Effector CD8-positive, alpha-beta T cell (primary cell): ENCODE data around the gene OVOL3.

Source experiments
- DNase-seq: peaks from one replicate; lab custom pipeline; 2025; lab: John Stamatoyannopoulos, UW

Gene OVOL3

DNA sequence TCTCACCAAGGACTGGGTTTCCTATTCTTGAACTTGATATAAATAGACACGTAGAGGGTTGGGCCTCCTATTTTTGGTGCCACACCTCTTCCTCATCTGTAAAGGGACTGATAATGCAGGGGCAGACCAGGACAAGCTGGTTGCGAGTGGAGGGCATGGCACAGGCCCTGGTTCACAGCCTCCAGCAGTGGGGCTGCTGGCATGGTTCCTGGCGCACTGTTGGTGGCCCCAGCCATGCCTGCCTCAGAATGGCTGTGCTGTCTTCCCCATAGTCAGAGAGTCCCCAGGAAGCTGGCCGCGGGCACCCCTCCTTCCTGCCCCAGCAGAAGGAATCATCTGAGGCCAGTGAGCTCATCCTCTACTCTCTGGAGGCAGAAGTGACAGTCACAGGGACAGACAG, 10.5 kb upstream of the OVOL3 start:
- DNase-seq, result no peak

DNA sequence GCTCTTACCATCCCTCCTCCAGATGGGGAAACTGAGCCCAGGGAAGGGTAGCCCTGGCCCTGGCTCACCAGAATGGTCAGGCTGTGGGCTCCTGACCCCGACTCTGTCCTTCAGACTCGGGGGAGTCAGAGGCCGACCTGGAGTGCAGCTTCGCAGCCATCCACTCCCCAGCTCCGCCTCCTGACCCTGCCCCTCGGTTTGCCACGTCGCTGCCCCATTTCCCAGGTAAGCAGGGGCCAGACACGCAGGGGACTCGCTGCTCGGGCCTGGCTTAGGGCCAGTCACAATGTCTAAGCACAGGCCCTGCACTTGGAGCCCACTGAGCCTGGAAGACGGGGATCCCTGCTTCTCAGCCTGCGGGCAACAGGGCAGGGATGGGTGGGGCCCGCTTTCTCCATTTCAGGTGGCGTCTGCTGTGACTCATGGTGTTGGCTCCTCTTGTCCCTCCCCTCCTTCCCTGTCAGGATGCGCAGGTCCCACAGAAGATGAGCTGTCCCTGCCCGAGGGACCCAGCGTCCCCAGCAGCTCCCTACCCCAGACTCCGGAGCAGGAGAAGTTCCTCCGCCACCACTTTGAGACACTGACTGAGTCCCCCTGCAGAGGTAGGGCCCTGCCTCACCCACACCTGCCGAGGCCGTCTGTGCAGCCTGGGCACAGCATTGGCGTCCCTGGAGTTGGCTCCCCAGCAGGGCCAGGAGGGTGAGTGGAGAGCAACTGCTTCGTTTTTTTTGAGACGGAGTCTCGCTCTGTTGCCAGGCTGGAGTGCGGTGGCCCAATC, 9.2 kb upstream of the OVOL3 start:
- no peak for DNase-seq

DNA sequence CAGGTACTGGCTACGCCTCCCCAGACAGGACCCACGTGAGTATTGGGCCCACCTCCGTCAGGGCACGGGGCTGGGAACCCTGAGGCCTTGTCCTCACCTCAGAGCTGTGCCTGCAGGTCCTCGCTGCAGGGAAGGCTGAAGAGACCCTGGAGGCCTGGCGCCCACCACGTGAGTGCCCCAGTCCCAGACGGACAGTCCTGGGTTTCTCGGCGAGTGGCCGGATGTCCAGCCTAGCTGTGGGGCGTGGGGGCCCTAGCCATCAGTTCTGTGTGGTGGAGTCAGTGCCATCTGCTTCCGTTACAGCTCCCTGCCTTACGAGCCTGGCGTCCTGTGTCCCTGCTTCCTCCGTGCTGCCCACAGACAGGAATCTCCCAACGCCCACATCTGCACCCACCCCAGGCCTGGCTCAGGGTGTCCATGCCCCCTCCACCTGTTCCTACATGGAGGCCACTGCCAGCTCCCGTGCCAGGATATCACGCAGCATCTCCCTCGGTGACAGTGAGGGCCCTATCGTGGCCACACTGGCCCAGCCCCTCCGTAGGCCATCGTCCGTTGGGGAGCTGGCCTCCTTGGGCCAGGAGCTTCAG, 7.8 kb upstream of the OVOL3 start:
- DNase-seq, result no peak

DNA sequence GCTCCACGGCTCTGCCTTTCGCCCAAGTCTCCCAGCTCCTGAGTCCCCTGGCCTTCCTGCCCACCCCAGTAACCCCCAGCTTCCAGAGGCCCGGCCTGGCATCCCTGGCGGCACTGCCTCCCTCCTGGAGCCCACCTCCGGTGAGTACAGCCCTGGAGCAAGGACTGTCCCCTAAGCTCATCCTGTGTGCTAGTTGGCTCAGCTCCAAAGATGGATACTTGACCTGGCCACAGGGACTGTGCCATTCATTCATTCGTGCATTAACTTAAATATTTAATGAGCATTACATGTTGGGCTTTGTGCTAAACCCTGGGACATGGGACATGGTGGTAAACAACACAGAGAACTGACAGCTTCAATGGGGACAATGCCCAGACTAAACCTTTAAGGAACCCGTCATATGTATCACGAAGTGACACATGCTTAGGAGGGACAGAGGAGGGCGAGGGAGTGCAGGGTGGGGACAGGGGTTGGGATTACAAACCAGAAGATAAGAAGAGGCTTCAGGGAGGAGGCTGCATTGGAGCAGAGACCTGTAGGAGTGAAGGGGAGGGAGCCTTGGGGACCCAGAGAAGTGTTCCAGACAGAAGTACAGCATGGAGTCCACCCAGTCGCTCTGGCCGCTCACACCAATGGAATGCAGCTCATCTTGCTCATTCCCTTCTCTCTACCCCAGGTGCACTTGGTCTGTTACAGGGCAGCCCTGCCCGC, 6.9 kb upstream of the OVOL3 start:
- no peak for DNase-seq

GRCh38 chr19:36106441-36106840, 4.5 kb upstream of the OVOL3 start:
- DNase-seq, result no peak

DNA sequence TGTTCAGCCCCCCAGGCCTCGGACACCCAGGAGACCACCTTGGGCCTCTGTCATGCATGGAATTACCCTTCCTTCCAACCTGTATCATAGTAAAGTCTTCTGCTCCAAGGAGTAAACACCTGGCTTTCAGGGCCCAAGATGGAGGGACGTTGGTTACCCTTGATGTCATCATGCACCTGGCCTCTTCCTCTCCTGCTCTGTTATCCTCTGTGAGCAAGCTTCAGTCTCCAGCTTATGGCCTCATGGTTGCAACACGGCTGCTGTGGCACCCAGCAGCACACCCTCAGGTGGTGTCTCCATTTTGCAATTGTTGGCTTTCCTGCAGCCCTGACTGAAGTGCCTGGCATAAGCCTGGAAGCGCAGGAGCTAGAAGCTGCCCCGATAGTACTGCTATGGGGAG, 4.0 kb upstream of the OVOL3 start:
- no peak for DNase-seq

DNA sequence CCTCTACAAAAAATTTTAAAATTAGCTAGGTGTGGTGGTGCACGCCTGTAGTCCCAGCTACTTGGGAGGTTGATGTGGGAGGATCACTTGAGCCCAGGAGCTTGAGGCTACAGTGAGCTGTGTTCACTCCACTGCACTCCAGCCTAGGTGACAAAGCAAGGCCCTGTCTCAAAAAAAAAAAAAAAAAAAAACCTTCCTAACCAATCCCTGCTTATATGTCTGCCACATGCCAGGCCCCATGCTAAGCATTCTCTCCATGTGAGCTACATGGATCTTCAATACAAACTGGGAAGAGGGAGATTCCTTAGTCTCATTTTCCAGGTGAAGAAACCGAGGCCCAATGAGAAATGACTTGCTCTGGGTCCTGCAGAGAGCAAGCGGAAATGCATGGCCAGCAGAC, 2.3 kb upstream of the OVOL3 start:
- DNase-seq, result no peak

GRCh38 chr19:36111200-36111539, 227 bp downstream of the OVOL3 start:
- DNase-seq, result no peak

DNA sequence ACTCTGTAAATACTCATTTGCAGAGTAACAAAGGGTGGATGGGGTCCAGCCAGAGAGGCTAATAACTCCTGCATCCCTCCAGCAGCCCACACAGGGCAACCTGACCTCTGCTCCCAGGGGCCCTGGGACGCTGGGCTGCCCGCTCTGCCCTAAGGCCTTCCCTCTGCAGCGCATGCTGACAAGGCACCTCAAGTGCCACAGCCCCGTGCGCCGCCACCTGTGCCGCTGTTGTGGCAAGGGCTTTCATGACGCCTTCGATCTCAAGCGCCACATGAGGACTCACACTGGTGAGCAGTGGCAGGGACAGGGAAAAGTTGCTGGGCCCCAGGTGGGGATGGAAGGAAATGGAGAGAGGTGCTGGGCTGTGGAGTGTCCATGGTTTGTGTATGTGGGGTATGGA, 1.7 kb downstream of the OVOL3 start:
- no peak for DNase-seq

- DNase-seq, result no peak
Measured at GRCh38 chr19:36113425-36113824, 2.5 kb downstream of the OVOL3 start.

- no peak for DNase-seq
Measured at GRCh38 chr19:36113894-36114720, 3.2 kb downstream of the OVOL3 start.

DNA sequence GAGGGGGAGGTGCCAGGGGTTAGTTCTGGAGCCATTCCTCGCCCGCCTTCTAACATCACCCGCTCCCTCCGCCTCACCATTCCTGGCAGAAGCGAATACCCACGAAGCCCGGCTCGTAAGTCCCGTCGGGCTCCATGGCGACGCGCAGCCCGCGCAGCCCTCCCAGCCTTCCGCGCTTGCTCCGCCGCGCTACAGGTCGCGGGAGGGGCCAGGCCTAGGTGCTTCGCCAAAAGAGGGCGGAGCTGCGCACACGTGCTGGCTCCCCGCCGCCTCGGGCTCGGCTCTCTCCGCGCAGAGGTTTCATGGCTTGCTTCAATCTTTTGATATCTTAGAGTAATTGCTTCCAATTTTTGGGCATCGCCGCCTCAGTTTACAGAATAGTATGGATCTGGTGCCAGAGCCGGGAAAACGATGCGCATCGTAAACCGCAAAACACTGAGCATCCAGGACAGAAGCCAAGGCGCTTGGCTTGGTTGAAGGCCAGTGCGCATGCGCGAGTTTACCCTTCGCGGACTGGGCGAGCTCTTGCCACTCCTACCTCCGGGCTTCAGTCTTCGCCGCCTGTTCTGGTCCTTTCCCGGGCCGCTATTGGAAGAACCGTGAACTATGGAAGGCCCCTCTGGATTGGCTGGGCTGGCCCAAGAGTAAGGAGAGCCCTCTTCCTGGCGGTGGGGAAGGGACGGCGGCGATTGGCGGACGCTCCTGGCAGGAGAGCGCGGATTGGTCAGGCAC, 3.9 kb downstream of the OVOL3 start, which contains the start of gene POLR2I:
Gene POLR2I (minus strand): TSS at position 155 of the 732 bp plus-strand sequence. CDS start 19 bp downstream, at position 136.
- DNase-seq, result peak; percentile 98

DNA sequence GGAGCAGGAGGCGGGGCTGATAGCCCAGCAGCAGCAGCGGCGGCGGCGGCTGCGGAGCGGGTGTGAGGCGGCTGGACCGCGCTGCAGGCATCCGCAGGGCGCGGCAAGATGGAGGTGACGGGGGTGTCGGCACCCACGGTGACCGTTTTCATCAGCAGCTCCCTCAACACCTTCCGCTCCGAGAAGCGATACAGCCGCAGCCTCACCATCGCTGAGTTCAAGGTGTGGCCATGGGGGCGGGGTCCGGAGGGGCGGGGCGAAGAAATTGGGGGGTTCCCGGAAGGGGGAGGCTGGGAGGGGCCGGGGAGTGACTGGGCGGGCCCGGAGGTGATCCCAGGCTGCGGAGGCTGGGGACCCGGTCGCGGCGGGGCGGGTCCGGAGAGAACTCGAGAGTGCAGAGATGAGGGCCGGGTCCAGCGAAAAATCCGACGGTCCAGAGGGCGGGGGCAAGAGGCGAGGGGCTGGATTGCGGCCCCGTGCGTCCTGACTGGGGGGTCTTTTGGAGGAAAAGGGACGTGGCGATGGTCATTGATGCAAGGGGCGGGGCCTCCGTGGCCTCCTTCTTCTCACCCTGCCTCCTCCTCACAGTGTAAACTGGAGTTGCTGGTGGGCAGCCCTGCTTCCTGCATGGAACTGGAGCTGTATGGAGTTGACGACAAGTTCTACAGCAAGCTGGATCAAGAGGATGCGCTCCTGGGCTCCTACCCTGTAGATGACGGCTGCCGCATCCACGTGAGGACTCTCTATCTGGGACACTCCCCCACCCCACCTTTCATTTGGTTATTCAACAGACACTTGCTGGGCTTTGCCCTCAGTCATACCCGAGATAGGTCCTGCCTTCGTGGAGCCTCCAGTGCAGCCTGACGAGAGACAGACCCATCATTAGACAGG, 4.8 kb downstream of the OVOL3 start, which contains the start of gene TBCB:
Gene TBCB (plus strand): TSS at position 16 of the 891 bp plus-strand sequence. CDS start 93 bp downstream, at position 109.
- peak; percentile 90 for DNase-seq

GRCh38 chr19:36116344-36116637, 5.3 kb downstream of the OVOL3 start:
- no peak for DNase-seq

- DNase-seq, result no peak
Measured at GRCh38 chr19:36120092-36120983, 9.4 kb downstream of the OVOL3 start.

DNA sequence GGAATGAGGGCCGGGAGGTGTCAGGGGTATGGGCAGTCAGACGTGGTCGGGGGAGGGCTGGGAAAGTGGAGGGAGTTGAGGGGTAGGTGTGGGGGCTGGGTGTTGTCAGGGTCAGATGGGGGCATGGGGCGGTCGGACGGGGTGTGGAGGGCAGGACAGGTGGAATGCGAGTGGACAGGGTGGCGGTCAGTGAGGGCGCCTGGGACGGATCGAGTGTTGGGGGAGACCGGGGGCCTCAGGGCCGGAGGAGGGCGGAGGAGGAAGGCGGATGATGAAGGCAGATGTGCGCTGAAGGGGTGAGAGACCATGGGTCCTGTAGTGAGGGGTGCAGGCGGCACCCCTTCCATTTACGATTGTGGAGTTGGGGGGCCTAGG, 10.0 kb downstream of the OVOL3 start:
- no peak for DNase-seq

- no peak for DNase-seq
Measured at GRCh38 chr19:36121486-36122124, 10.7 kb downstream of the OVOL3 start.

- DNase-seq, result no peak
Measured at GRCh38 chr19:36125557-36125956, 14.6 kb downstream of the OVOL3 start.

GRCh38 chr19:36128392-36128736, 17.4 kb downstream of the OVOL3 start:
- DNase-seq, result no peak
